MCF 10A (cell line): ENCODE measurements around the gene CDC42SE1. TPM values are rescaled to one million over a fixed set of nuclear protein-coding genes. Genes with fewer than 3 reads are reported as not detected.

ENCODE experiments used
- BruUV-seq: library from RNA; stranded (reverse); fragments of 400-500 nt; replicated peaks from 2 replicates; lab custom pipeline; 2021; lab: Mats Ljungman, UMichigan
- CTCF ChIA-PET: fragments of 300-600 bp; sonication (Branson Sonifier 250); formaldehyde crosslinking; extraction: SDS; loops from one replicate; lab custom pipeline; 2021; ENCODE audit warnings: antibody characterized with exemption, inconsistent platforms; lab: Yijun Ruan, JAX
- POLR2A ChIA-PET: fragments of 300-600, 350-650 bp; sonication (Branson Sonifier 250); formaldehyde crosslinking; extraction: SDS; loops from one replicate; lab custom pipeline; 2020; ENCODE audit warnings: antibody characterized with exemption, inconsistent platforms; lab: Yijun Ruan, JAX
- DNase-seq: peaks from one replicate; pipeline ENCODE4 v3.0.0-alpha.2; 2018; ENCODE audit not compliant: unreplicated experiment
- H3K27ac Mint-ChIP-seq: one replicate; pipeline ENCODE4 v1.8.0; 2022; ENCODE audit warnings: mild to moderate bottlenecking, low read depth, mixed read lengths; ENCODE audit not compliant: unreplicated experiment
- H3K27me3 Mint-ChIP-seq: one replicate; pipeline ENCODE4 v1.8.0; 2022; ENCODE audit warnings: mixed read lengths; ENCODE audit not compliant: insufficient read depth, unreplicated experiment
- H3K36me3 Mint-ChIP-seq: one replicate; pipeline ENCODE4 v1.8.0; 2022; ENCODE audit warnings: mild to moderate bottlenecking, moderate library complexity, mixed read lengths; ENCODE audit not compliant: insufficient read depth, unreplicated experiment
- H3K4me1 Mint-ChIP-seq: one replicate; pipeline ENCODE4 v1.8.0; 2022; ENCODE audit warnings: mixed read lengths; ENCODE audit not compliant: insufficient read depth, unreplicated experiment
- H3K4me3 Mint-ChIP-seq: one replicate; pipeline ENCODE4 v1.8.0; 2022; ENCODE audit warnings: mild to moderate bottlenecking, moderate library complexity, mixed read lengths; ENCODE audit not compliant: unreplicated experiment
- H3K9me3 Mint-ChIP-seq: one replicate; pipeline ENCODE4 v1.8.0; 2022; ENCODE audit warnings: mixed read lengths; ENCODE audit not compliant: unreplicated experiment
- CTCF ChIP-seq: fragments of 200-600 bp; IDR thresholded peaks from one replicate; pipeline ENCODE4 v1.8.0; 2022; ENCODE audit warnings: antibody characterized with exemption, mild to moderate bottlenecking; ENCODE audit not compliant: unreplicated experiment
- intact Hi-C: fragments of 100-400 bp; cut with micrococcal nuclease; formaldehyde crosslinking; loops from 2 replicates; pipeline ENCODE4 v1.14.1; 2022
- total RNA-seq: library from RNA; stranded (reverse); gene quantifications from 2 replicates; pipeline ENCODE4 v1.2.3, GENCODE V29; 2022

The CDC42SE1 gene
- total RNA-seq, 1 experiment from 2014 or later, result 139 TPM

GRCh38 chr1:151047925-151048644 lies 11.3 kb downstream of the CDC42SE1 start:
- H3K9me3 Mint-ChIP-seq, result no peaks in the 10 kb centered on the region
- POLR2A ChIA-PET, result interaction anchor here (0.6 to 9.7 kb wide), 17 partner anchors 10 to 710 kb away, joined by 3 to 90 read pairs (median 4); partner anchors contain the start of genes CDC42SE1, LYSMD1, MINDY1 and MLLT11
- peaks cover 35% of the 10 kb centered on the region for H3K36me3 Mint-ChIP-seq
- DNase-seq, result peak; percentile 79
- peak overlapping the region; percentile 79 for H3K27ac Mint-ChIP-seq
- CTCF ChIA-PET, result interaction anchor here (0.5 to 2.5 kb wide), 12 partner anchors 9 to 131 kb away, joined by 3 to 17 read pairs (median 4); no protein-coding TSS in a partner anchor
- no peaks in the 10 kb centered on the region for H3K27me3 Mint-ChIP-seq
- peak overlapping the region; percentile 85 for H3K4me3 Mint-ChIP-seq
- TF ChIP-seq CTCF, result no peak
- TSS peak; percentile 70 for BruUV-seq
- intact Hi-C loops, result no loop called here
- H3K4me1 Mint-ChIP-seq, result peaks cover 21% of the 10 kb centered on the region

GRCh38 chr1:151047591-151047924 lies 11.9 kb downstream of the CDC42SE1 start, which contains the start of gene C1orf56:
TSS of gene C1orf56 (plus strand) at chr1:151047751. CDS start at chr1:151047848, 97 bp downstream.
- ChIA-PET POLR2A (interaction anchor here (0.6 to 9.7 kb wide), 18 partner anchors 9 to 813 kb away, joined by 3 to 90 read pairs (median 4); partner anchors contain the start of genes CDC42SE1, LYSMD1, MINDY1 and MLLT11), CTCF (interaction anchor here (0.6 to 2.5 kb wide), 12 partner anchors 8 to 123 kb away, joined by 3 to 17 read pairs (median 4); no protein-coding TSS in a partner anchor)
- Mint-ChIP-seq H3K27ac (peak within 1 kb of the TSS; percentile 79), H3K4me3 (peak within 1 kb of the TSS; percentile 85), H3K27me3 (no peaks in the 10 kb centered on the region), H3K9me3 (no peaks in the 10 kb centered on the region), H3K4me1 (peaks cover 21% of the 10 kb centered on the region), H3K36me3 (peaks cover 30% of the 10 kb centered on the region)
- intact Hi-C loops, result no loop called here
- peak; percentile 61 for DNase-seq
- no TSS peak for BruUV-seq
- TF ChIP-seq CTCF, result no peak

GRCh38 chr1:151043163-151043562 lies 16.3 kb downstream of the CDC42SE1 start:
- intact Hi-C loops, result no loop called here
- Mint-ChIP-seq H3K27ac (no peak overlapping the region), H3K4me3 (no peak overlapping the region), H3K36me3 (peaks cover 13% of the 10 kb centered on the region), H3K9me3 (no peaks in the 10 kb centered on the region), H3K27me3 (no peaks in the 10 kb centered on the region), H3K4me1 (peaks cover 5% of the 10 kb centered on the region)
- no TSS peak for BruUV-seq
- CTCF ChIA-PET, result interaction anchor here (0.6 to 4.4 kb wide), 7 partner anchors 11 to 133 kb away, joined by 3 to 22 read pairs (median 3); partner anchors contain the start of gene TMOD4
- POLR2A ChIA-PET, result interaction anchor here (0.6 to 9.7 kb wide), 3 partner anchors 16 to 80 kb away, joined by 3 to 90 read pairs (median 3); partner anchors contain the start of genes CDC42SE1 and MLLT11
- no peak for TF ChIP-seq CTCF
- DNase-seq, result no peak

- Mint-ChIP-seq H3K27me3 (no peaks in the 10 kb centered on the region), H3K36me3 (peaks cover 3% of the 10 kb centered on the region), H3K27ac (no peak overlapping the region)
Observed at GRCh38 chr1:151039521-151039920, 19.9 kb downstream of the CDC42SE1 start.

More at GRCh38 chr1:151039521-151039920, 19.9 kb downstream of the CDC42SE1 start:
- CTCF ChIA-PET, result interaction anchor here (0.9 to 5.5 kb wide), 3 partner anchors 9 to 45 kb away, joined by 3 to 29 read pairs (median 3); no protein-coding TSS in a partner anchor
- BruUV-seq, result no TSS peak
- POLR2A ChIA-PET, result no interaction called here
- H3K4me1 Mint-ChIP-seq, result no peaks in the 10 kb centered on the region
- H3K4me3 Mint-ChIP-seq, result no peak overlapping the region
- intact Hi-C loops, result no loop called here
- no peaks in the 10 kb centered on the region for H3K9me3 Mint-ChIP-seq
- no peak for DNase-seq
- TF ChIP-seq CTCF, result no peak
